ENCODE measurements around the gene ZBTB7C.

The ZBTB7C gene

GRCh38 chr18:48390641-48391040 lies 18.5 kb downstream of the ZBTB7C start:
- DNase-seq (ENCODE audit: low read depth in 2 of 2) = no peak

- DNase-seq (ENCODE audit: low read depth in 2 of 2) = no peak
Measured at GRCh38 chr18:48388478-48388877, 20.7 kb downstream of the ZBTB7C start.

- DNase-seq (ENCODE audit: low read depth in 2 of 2) = no peak
Measured at GRCh38 chr18:48387300-48387699, 21.9 kb downstream of the ZBTB7C start.

- DNase-seq (ENCODE audit: low read depth in 2 of 2) = no peak
Measured at GRCh38 chr18:48385596-48385995, 23.6 kb downstream of the ZBTB7C start.

- DNase-seq (ENCODE audit: low read depth in 2 of 2) = no peak
Measured at GRCh38 chr18:48376934-48377333, 32.2 kb downstream of the ZBTB7C start.

GRCh38 chr18:48376406-48376805 lies 32.8 kb downstream of the ZBTB7C start:
- no peak for DNase-seq (ENCODE audit: low read depth in 2 of 2)

- DNase-seq (ENCODE audit: low read depth in 2 of 2) = no peak
Measured at GRCh38 chr18:48375150-48375800, 33.9 kb downstream of the ZBTB7C start.

- DNase-seq (ENCODE audit: low read depth in 2 of 2) = no peak
Measured at GRCh38 chr18:48374423-48375149, 34.6 kb downstream of the ZBTB7C start.

- no peak for DNase-seq (ENCODE audit: low read depth in 2 of 2)
Measured at GRCh38 chr18:48371854-48372602, 37.2 kb downstream of the ZBTB7C start.

- DNase-seq (ENCODE audit: low read depth in 2 of 2) = no peak
Measured at GRCh38 chr18:48367557-48367956, 41.6 kb downstream of the ZBTB7C start.

- DNase-seq (ENCODE audit: low read depth in 2 of 2) = no peak
Measured at GRCh38 chr18:48365965-48366364, 43.2 kb downstream of the ZBTB7C start.

GRCh38 chr18:48364146-48364545 lies 45.0 kb downstream of the ZBTB7C start:
- DNase-seq (ENCODE audit: low read depth in 2 of 2) = no peak

GRCh38 chr18:48363175-48363574 lies 46.0 kb downstream of the ZBTB7C start:
- DNase-seq (ENCODE audit: low read depth in 2 of 2) = no peak

GRCh38 chr18:48361801-48362200 lies 47.4 kb downstream of the ZBTB7C start:
- DNase-seq (ENCODE audit: low read depth in 2 of 2) = no peak

GRCh38 chr18:48360376-48361021 lies 48.7 kb downstream of the ZBTB7C start:
- DNase-seq (ENCODE audit: low read depth in 2 of 2) = no peak

- no peak for DNase-seq (ENCODE audit: low read depth in 2 of 2)
Measured at GRCh38 chr18:48359626-48360025, 49.6 kb downstream of the ZBTB7C start.

- no peak for DNase-seq (ENCODE audit: low read depth in 2 of 2)
Measured at GRCh38 chr18:48358868-48359267, 50.3 kb downstream of the ZBTB7C start.

- DNase-seq (ENCODE audit: low read depth in 2 of 2) = no peak
Measured at GRCh38 chr18:48356909-48357631, 52.1 kb downstream of the ZBTB7C start.

GRCh38 chr18:48356151-48356745 lies 52.9 kb downstream of the ZBTB7C start:
- no peak for DNase-seq (ENCODE audit: low read depth in 2 of 2)

GRCh38 chr18:48355276-48356115 lies 53.7 kb downstream of the ZBTB7C start:
- no peak for DNase-seq (ENCODE audit: low read depth in 2 of 2)

Measured in stimulated activated CD4-positive, alpha-beta T cell treated with anti-CD3 and anti-CD28 coated beads, Interleukin-15, amount 100 ng/mL, for 48 hours (primary cell).